HCT116 (cell line): ENCODE results near the gene SLC30A7. TPM values are rescaled to one million over a fixed set of nuclear protein-coding genes. Genes with fewer than 3 reads are reported as not detected.

Experiments used
- ATAC-seq: fragments of 200-7000 bp; cut with Tn5 transposase; 2 replicates; pipeline ENCODE4 v1.9.1; 2020; ENCODE audit warnings: mild to moderate bottlenecking, moderate library complexity
- BruUV-seq: library from RNA; stranded (reverse); fragments of 400-500 nt; replicated peaks from 2 replicates; lab custom pipeline; 2021; lab: Mats Ljungman, UMichigan
- CTCF ChIA-PET: fragments of 300-600 bp; sonication (Branson Sonifier 250); formaldehyde crosslinking; loops from one replicate; lab custom pipeline; 2021; ENCODE audit warnings: antibody characterized with exemption; lab: Charles Lee
- POLR2A ChIA-PET: fragments of 300-600, 350-600 bp; sonication (Branson Sonifier 250); formaldehyde crosslinking; loops from one replicate; lab custom pipeline; 2021; ENCODE audit warnings: antibody characterized with exemption; lab: Charles Lee
- RAD21 ChIA-PET, 2 experiments: fragments of 300-600 bp; sonication (Branson Sonifier 250); formaldehyde crosslinking; loops; one replicate each; lab custom pipeline; 2023; ENCODE audit warnings: low total read pairs in 2 of 2; ENCODE audit not compliant: uncharacterized antibody in 2 of 2, unreplicated experiment in 2 of 2, low non-redundant PET in 1 of 2; lab: Charles Lee
- DNase-seq: peaks from one replicate; pipeline ENCODE4 v3.0.0-alpha.2; 2010; ENCODE audit warnings: low read depth, low spot score
- H2AFZ ChIP-seq: fragments of 200-600 bp; shearing (Covaris generic), sonication (generic); 2 replicates; pipeline ENCODE4 v1.6.1; 2017; ENCODE audit warnings: low read depth, mixed run types, mixed read lengths, antibody characterized with exemption, low read length; ENCODE audit not compliant: poor library complexity, severe bottlenecking
- H3K27ac ChIP-seq: 2 replicates; pipeline ENCODE4 v1.5.1; 2012; ENCODE audit warnings: low read depth, low read length
- H3K27me3 ChIP-seq: fragments of 200-600 bp; sonication (generic); 2 replicates; pipeline ENCODE4 v1.6.1; 2016; ENCODE audit warnings: mixed run types, low read length, mixed read lengths; ENCODE audit not compliant: insufficient read depth
- H3K36me3 ChIP-seq, 2 experiments: fragments of 200-500 bp in 1 of 2; fragments of 200-600 bp in 1 of 2; sonication (Bioruptor generic) in 1 of 2; sonication (generic) in 1 of 2; 2 replicates each; pipeline versions ENCODE4 v1.5.1 to v1.6.1; 2014 to 2016; ENCODE audit warnings: low read length in 2 of 2, inconsistent platforms in 1 of 2, mixed read lengths in 1 of 2, mixed run types in 1 of 2; ENCODE audit not compliant: insufficient read depth in 2 of 2, control insufficient read depth in 1 of 2
- H3K4me1 ChIP-seq, 2 experiments: fragments of 200-600 bp in 1 of 2; sonication (generic) in 1 of 2; 2 replicates each; pipeline versions ENCODE4 v1.5.1 to v1.6.1; 2012 to 2017; ENCODE audit warnings: low read length in 2 of 2, inconsistent platforms in 1 of 2, mild to moderate bottlenecking in 1 of 2, mixed read lengths in 1 of 2, mixed run types in 1 of 2, moderate library complexity in 1 of 2; ENCODE audit not compliant: insufficient read depth in 2 of 2, control insufficient read depth in 1 of 2
- H3K4me2 ChIP-seq: fragments of 200-600 bp; sonication (generic); 2 replicates; pipeline ENCODE4 v1.6.1; 2017; ENCODE audit warnings: mixed run types, low read length, mixed read lengths
- H3K4me3 ChIP-seq, 2 experiments: fragments of 200-600 bp in 1 of 2; sonication (generic) in 1 of 2; replicated peaks in 1 of 2; 2 replicates each; pipeline ENCODE4 v1.5.1; 2011 to 2016; ENCODE audit warnings: low read length in 2 of 2, control low read depth in 1 of 2, low read depth in 1 of 2, mild to moderate bottlenecking in 1 of 2, mixed read lengths in 1 of 2, mixed run types in 1 of 2
- H3K79me2 ChIP-seq: fragments of 200-600 bp; sonication (generic); 2 replicates; pipeline ENCODE4 v1.6.1; 2017; ENCODE audit warnings: mild to moderate bottlenecking, mixed run types, low read length, moderate library complexity, mixed read lengths; ENCODE audit not compliant: insufficient read depth
- H3K9ac ChIP-seq: fragments of 200-600 bp; sonication (generic); 2 replicates; pipeline ENCODE4 v1.6.1; 2016; ENCODE audit warnings: low read length, mixed read lengths
- H3K9me2 ChIP-seq: fragments of 200-600 bp; sonication (generic), shearing (Covaris generic); 2 replicates; pipeline ENCODE4 v1.6.1; 2017; ENCODE audit warnings: mixed run types, mild to moderate bottlenecking, moderate library complexity; ENCODE audit not compliant: insufficient read depth
- H3K9me3 ChIP-seq, 2 experiments: fragments of 200-500 bp in 1 of 2; fragments of 200-600 bp in 1 of 2; sonication (Bioruptor generic) in 1 of 2; sonication (generic) in 1 of 2; 2 replicates each; pipeline ENCODE4 v1.6.1; 2014 to 2017; ENCODE audit warnings: low read length in 2 of 2, mixed read lengths in 2 of 2, inconsistent platforms in 1 of 2, low read depth in 1 of 2, mild to moderate bottlenecking in 1 of 2, mixed run types in 1 of 2, moderate library complexity in 1 of 2; ENCODE audit not compliant: control insufficient read depth in 1 of 2, insufficient read depth in 1 of 2
- H4K20me1 ChIP-seq: fragments of 200-600 bp; sonication (generic), shearing (Covaris generic); 2 replicates; pipeline ENCODE4 v1.6.1; 2017; ENCODE audit warnings: mixed run types, mild to moderate bottlenecking, moderate library complexity; ENCODE audit not compliant: insufficient read depth
- CBX3 ChIP-seq: IDR thresholded peaks from 2 replicates; pipeline ENCODE4 v1.6.1; 2012; ENCODE audit warnings: low read depth
- CEBPB ChIP-seq: IDR thresholded peaks from 2 replicates; pipeline ENCODE4 v1.6.1; 2012; ENCODE audit warnings: low read depth
- CTCF ChIP-seq, 3 experiments: fragments of 200-600 bp in 1 of 3; sonication (generic) in 1 of 3; IDR thresholded peaks in 2 of 3; conservative IDR thresholded peaks in 1 of 3; 2 replicates each; pipeline ENCODE4 v1.5.1; 2012 to 2017; ENCODE audit warnings: low read depth in 2 of 3, low read length in 2 of 3, antibody characterized with exemption in 1 of 3, borderline replicate concordance in 1 of 3, control low read depth in 1 of 3, mild to moderate bottlenecking in 1 of 3, mixed read lengths in 1 of 3, mixed run types in 1 of 3, moderate library complexity in 1 of 3; ENCODE audit not compliant: insufficient read depth in 1 of 3
- EZH2 ChIP-seq: fragments of 200-600 bp; sonication (generic); IDR thresholded peaks from 2 replicates; pipeline ENCODE4 v1.6.1; 2017; ENCODE audit warnings: antibody characterized with exemption, mixed run types
- EZH2phosphoT487 ChIP-seq: fragments of 200-600 bp; IDR thresholded peaks from 2 replicates; pipeline ENCODE4 v1.6.1; 2018; ENCODE audit warnings: antibody characterized with exemption, borderline replicate concordance
- FOSL1 ChIP-seq: IDR thresholded peaks from 2 replicates; pipeline ENCODE4 v1.6.1; 2012; ENCODE audit warnings: low read depth
- POLR2A ChIP-seq: IDR thresholded peaks from 2 replicates; pipeline ENCODE4 v1.7.0; 2011; ENCODE audit warnings: borderline replicate concordance; ENCODE audit not compliant: insufficient read depth, insufficient read length; ENCODE audit errors: extremely low read depth
- POLR2AphosphoS5 ChIP-seq: IDR thresholded peaks from 2 replicates; pipeline ENCODE4 v1.6.1; 2011; ENCODE audit warnings: mild to moderate bottlenecking, low read depth, low read length, moderate library complexity
- RAD21 ChIP-seq: IDR thresholded peaks from 2 replicates; pipeline ENCODE4 v1.6.1; 2012; ENCODE audit warnings: low read depth, mild to moderate bottlenecking
- SIN3A ChIP-seq: IDR thresholded peaks from 2 replicates; pipeline ENCODE4 v1.6.1; 2012; ENCODE audit warnings: low read depth
- YY1 ChIP-seq: IDR thresholded peaks from 2 replicates; pipeline ENCODE4 v1.6.1; 2011; ENCODE audit warnings: low read length, low read depth, moderate library complexity, mild to moderate bottlenecking; ENCODE audit not compliant: insufficient replicate concordance; ENCODE audit errors: extremely low read depth
- intact Hi-C: fragments of 100-400 bp; cut with micrococcal nuclease; formaldehyde crosslinking; loops from 2 replicates; pipeline ENCODE4 v1.10.0; 2022
- total RNA-seq: library from RNA; stranded (reverse); gene quantifications from one replicate; pipeline ENCODE4 v1.2.1, GENCODE V29; 2021; ENCODE audit not compliant: unreplicated experiment
- TF ChIP-seq, protein P1 (sequence below): IDR thresholded peaks from 2 replicates; pipeline ENCODE4 v1.6.1; 2011; ENCODE audit warnings: mild to moderate bottlenecking, low read length, moderate library complexity; ENCODE audit not compliant: insufficient replicate concordance; ENCODE audit errors: extremely low read depth
- TF ChIP-seq, protein P2 (sequence below): IDR thresholded peaks from 2 replicates; pipeline ENCODE4 v1.6.1; 2012; ENCODE audit warnings: low read depth
- TF ChIP-seq, protein P3 (sequence below): IDR thresholded peaks from 2 replicates; pipeline ENCODE4 v1.6.1; 2012

SLC30A7 gene
- total RNA-seq, 1 experiment from 2014 or later = 23.3 TPM

DNA sequence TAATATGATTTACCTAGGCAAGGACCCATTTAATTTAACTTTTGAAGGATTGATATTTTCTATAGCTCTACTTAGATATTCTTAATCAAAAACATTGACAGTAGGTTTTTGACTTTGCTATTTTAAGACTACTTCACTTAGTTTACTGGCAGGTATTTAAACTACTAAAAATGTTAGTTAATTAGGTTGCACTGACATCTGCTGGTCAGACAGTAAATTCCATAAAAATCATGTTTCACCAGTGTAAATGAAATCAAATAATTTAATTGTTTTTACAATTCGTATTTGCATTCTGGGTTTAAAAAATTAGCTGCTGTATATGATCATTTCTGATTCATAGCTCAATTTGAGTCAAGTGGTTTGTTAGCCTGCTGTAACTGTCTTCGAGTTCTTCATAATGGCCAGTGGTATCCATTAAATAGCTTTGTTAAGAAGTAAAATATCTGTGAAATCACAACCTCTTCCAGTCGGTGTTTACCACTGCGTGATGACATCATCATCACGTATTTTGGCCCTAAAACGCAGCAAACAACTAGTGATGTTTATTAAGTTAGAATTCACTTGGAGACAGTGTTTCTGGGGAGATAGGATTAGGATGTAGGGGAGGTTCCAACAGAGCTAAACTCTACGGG lies 27.4 kb upstream of the SLC30A7 start:
- no TSS peak for BruUV-seq
- no peaks in the 10 kb centered on the region for H3K9me3 ChIP-seq
- peaks cover 0 to 6% of the 10 kb centered on the region in 2 experiments; a peak in 2 of 4 replicates for H3K4me1 ChIP-seq
- H4K20me1 ChIP-seq = no peaks in the 10 kb centered on the region
- H3K9ac ChIP-seq = 0 out of 2 replicates have a peak overlapping the region, but pooled peaks have one; percentile 1
- H3K27ac ChIP-seq = no peak overlapping the region
- peak overlapping the region in 1 of 2 experiments; percentile 29; a peak in 1 of 4 replicates for H3K4me3 ChIP-seq
- TF ChIP-seq POLR2A = no peak
- TF ChIP-seq POLR2AphosphoS5 = no peak
- TF ChIP-seq RAD21 = peak; percentile 77
- no peak for TF ChIP-seq EZH2
- TF ChIP-seq, protein P1, sequence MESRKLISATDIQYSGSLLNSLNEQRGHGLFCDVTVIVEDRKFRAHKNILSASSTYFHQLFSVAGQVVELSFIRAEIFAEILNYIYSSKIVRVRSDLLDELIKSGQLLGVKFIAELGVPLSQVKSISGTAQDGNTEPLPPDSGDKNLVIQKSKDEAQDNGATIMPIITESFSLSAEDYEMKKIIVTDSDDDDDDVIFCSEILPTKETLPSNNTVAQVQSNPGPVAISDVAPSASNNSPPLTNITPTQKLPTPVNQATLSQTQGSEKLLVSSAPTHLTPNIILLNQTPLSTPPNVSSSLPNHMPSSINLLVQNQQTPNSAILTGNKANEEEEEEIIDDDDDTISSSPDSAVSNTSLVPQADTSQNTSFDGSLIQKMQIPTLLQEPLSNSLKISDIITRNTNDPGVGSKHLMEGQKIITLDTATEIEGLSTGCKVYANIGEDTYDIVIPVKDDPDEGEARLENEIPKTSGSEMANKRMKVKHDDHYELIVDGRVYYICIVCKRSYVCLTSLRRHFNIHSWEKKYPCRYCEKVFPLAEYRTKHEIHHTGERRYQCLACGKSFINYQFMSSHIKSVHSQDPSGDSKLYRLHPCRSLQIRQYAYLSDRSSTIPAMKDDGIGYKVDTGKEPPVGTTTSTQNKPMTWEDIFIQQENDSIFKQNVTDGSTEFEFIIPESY = no peak
- peak; percentile 37 to 73 (median 69) for TF ChIP-seq CTCF (IDR thresholded peaks at IDR 0.05 in 2 of 3, conservative IDR thresholded peaks at IDR 0.05 in 1 of 3; ENCODE audit: borderline replicate concordance in 1 of 3, insufficient read depth in 1 of 3, low read depth in 2 of 3, low read length in 2 of 3)
- TF ChIP-seq, protein P2, sequence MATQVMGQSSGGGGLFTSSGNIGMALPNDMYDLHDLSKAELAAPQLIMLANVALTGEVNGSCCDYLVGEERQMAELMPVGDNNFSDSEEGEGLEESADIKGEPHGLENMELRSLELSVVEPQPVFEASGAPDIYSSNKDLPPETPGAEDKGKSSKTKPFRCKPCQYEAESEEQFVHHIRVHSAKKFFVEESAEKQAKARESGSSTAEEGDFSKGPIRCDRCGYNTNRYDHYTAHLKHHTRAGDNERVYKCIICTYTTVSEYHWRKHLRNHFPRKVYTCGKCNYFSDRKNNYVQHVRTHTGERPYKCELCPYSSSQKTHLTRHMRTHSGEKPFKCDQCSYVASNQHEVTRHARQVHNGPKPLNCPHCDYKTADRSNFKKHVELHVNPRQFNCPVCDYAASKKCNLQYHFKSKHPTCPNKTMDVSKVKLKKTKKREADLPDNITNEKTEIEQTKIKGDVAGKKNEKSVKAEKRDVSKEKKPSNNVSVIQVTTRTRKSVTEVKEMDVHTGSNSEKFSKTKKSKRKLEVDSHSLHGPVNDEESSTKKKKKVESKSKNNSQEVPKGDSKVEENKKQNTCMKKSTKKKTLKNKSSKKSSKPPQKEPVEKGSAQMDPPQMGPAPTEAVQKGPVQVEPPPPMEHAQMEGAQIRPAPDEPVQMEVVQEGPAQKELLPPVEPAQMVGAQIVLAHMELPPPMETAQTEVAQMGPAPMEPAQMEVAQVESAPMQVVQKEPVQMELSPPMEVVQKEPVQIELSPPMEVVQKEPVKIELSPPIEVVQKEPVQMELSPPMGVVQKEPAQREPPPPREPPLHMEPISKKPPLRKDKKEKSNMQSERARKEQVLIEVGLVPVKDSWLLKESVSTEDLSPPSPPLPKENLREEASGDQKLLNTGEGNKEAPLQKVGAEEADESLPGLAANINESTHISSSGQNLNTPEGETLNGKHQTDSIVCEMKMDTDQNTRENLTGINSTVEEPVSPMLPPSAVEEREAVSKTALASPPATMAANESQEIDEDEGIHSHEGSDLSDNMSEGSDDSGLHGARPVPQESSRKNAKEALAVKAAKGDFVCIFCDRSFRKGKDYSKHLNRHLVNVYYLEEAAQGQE = no peak
- no peak for TF ChIP-seq CBX3
- no peak for TF ChIP-seq YY1
- TF ChIP-seq FOSL1 = no peak
- TF ChIP-seq, protein P3, sequence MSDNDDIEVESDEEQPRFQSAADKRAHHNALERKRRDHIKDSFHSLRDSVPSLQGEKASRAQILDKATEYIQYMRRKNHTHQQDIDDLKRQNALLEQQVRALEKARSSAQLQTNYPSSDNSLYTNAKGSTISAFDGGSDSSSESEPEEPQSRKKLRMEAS = no peak
- TF ChIP-seq SIN3A = no peak
- no peak for TF ChIP-seq EZH2phosphoT487
- no peak for TF ChIP-seq CEBPB
- peak overlapping the region; percentile 66 for H3K4me2 ChIP-seq
- ChIA-PET CTCF (interaction anchor here (0.7 to 2.5 kb wide), 27 partner anchors 9 to 1059 kb away, joined by 3 to 48 read pairs (median 4); partner anchors contain the start of genes EXTL2 and SLC30A7), POLR2A (no interaction called here), RAD21 (interaction anchor here (0.9 to 1.6 kb wide), 4 partner anchors 404 to 409 kb away, joined by 4 to 10 read pairs (median 8); no protein-coding TSS in a partner anchor)
- ATAC-seq (peak; percentile 78), DNase-seq (peak; percentile 48)
- H3K36me3 ChIP-seq = no peaks in the 10 kb centered on the region
- intact Hi-C loops = loop anchor here (1.0 to 2.0 kb wide), 3 partner anchors 405 to 1688 kb away; no protein-coding TSS in a partner anchor
- no peaks in the 10 kb centered on the region for H3K27me3 ChIP-seq
- no peaks in the 10 kb centered on the region for H3K9me2 ChIP-seq
- H3K79me2 ChIP-seq = no peaks in the 10 kb centered on the region
- H2AFZ ChIP-seq = peak overlapping the region; percentile 75
